Osteoblast (primary cell): Measurements from ENCODE around the gene XPOT. TPM values are rescaled to one million over a fixed set of nuclear protein-coding genes. Genes with fewer than 3 reads are reported as not detected.

Experiments
- DNase-seq: peaks from one replicate; pipeline ENCODE4 v3.0.0; 2011; ENCODE audit warnings: low spot score, mixed read lengths; ENCODE audit not compliant: insufficient read length; ENCODE audit errors: missing footprints
- H2AFZ ChIP-seq: 2 replicates; pipeline ENCODE4 v1.6.0; 2011; ENCODE audit warnings: mild to moderate bottlenecking, low read length
- H3K27ac ChIP-seq: 2 replicates; pipeline ENCODE4 v1.5.1; 2011; ENCODE audit warnings: mild to moderate bottlenecking, low read depth, low read length, moderate library complexity
- H3K27me3 ChIP-seq: 2 replicates; pipeline ENCODE4 v1.6.0; 2012; ENCODE audit warnings: mild to moderate bottlenecking, control low read depth, inconsistent platforms, low read length, moderate library complexity; ENCODE audit not compliant: insufficient read depth
- H3K36me3 ChIP-seq: 2 replicates; pipeline ENCODE4 v1.5.1; 2011; ENCODE audit warnings: mild to moderate bottlenecking, low read length, control low read depth, moderate library complexity; ENCODE audit not compliant: insufficient read depth
- H3K4me1 ChIP-seq: 2 replicates; pipeline ENCODE4 v1.5.1; 2011; ENCODE audit warnings: mild to moderate bottlenecking, low read length, control low read depth, moderate library complexity; ENCODE audit not compliant: insufficient read depth
- H3K4me2 ChIP-seq: 2 replicates; pipeline ENCODE4 v1.6.0; 2011; ENCODE audit warnings: mild to moderate bottlenecking, low read length; ENCODE audit not compliant: insufficient read depth
- H3K4me3 ChIP-seq: fragments of 200-600 bp; sonication (generic); 3 replicates; pipeline ENCODE4 v1.5.1; 2012; ENCODE audit warnings: mild to moderate bottlenecking, low read length, inconsistent platforms; ENCODE audit not compliant: insufficient read depth
- H3K79me2 ChIP-seq: 2 replicates; pipeline ENCODE4 v1.6.0; 2012; ENCODE audit warnings: mild to moderate bottlenecking, low read length, control low read depth, inconsistent platforms; ENCODE audit not compliant: insufficient read depth
- H3K9me3 ChIP-seq: 2 replicates; pipeline ENCODE4 v1.5.1; 2011; ENCODE audit warnings: low read depth, low read length, control low read depth
- H4K20me1 ChIP-seq: 2 replicates; pipeline ENCODE4 v1.6.0; 2012; ENCODE audit warnings: mild to moderate bottlenecking, low read length, control low read depth; ENCODE audit not compliant: insufficient read depth
- CTCF ChIP-seq: IDR thresholded peaks from 2 replicates; pipeline ENCODE4 v1.5.1; 2011; ENCODE audit warnings: mild to moderate bottlenecking, low read depth, low read length, moderate library complexity; ENCODE audit errors: extremely low read depth
- total RNA-seq: library from RNA; depleted of rRNA; stranded (reverse); fragments of >200 nt; gene quantifications from 2 replicates; pipeline ENCODE4 v1.2.3, GENCODE V29; 2012

Gene XPOT
- total RNA-seq, 1 donor: 217 TPM

- Histone ChIP-seq H3K4me3 (no peak overlapping the region), H3K79me2 (peaks cover 36% of the 10 kb centered on the region), H2AFZ (no peak overlapping the region), H3K36me3 (peaks cover 37% of the 10 kb centered on the region), H4K20me1 (peaks cover 4% of the 10 kb centered on the region), H3K27me3 (no peaks in the 10 kb centered on the region), H3K4me1 (peaks cover 49% of the 10 kb centered on the region), H3K27ac (peak overlapping the region; percentile 93), H3K4me2 (peak overlapping the region; percentile 25), H3K9me3 (no peaks in the 10 kb centered on the region)
- TF ChIP-seq CTCF: no peak
- DNase-seq: no peak
These were observed 57.6 kb downstream of the XPOT start for GRCh38 chr12:64461634-64462414.

- Histone ChIP-seq H3K4me1 (peaks cover 23% of the 10 kb centered on the region), H3K36me3 (peaks cover 67% of the 10 kb centered on the region), H3K4me2 (no peak overlapping the region), H3K9me3 (no peaks in the 10 kb centered on the region), H4K20me1 (peaks cover 8% of the 10 kb centered on the region), H3K27me3 (no peaks in the 10 kb centered on the region), H3K79me2 (peaks cover 10% of the 10 kb centered on the region), H3K27ac (no peak overlapping the region), H2AFZ (no peak overlapping the region), H3K4me3 (no peak overlapping the region)
- no peak for TF ChIP-seq CTCF
- DNase-seq: no peak
These were observed 62.0 kb downstream of the XPOT start for GRCh38 chr12:64466178-64466577.

GRCh38 chr12:64468966-64469365 is 64.8 kb downstream of the XPOT start:
- Histone ChIP-seq H3K4me2 (no peak overlapping the region), H3K9me3 (no peaks in the 10 kb centered on the region), H2AFZ (no peak overlapping the region), H3K27me3 (no peaks in the 10 kb centered on the region), H3K27ac (no peak overlapping the region), H3K36me3 (peaks cover 72% of the 10 kb centered on the region), H3K79me2 (peaks cover 23% of the 10 kb centered on the region), H3K4me1 (no peaks in the 10 kb centered on the region), H4K20me1 (peaks cover 6% of the 10 kb centered on the region), H3K4me3 (no peak overlapping the region)
- no peak for TF ChIP-seq CTCF
- no peak for DNase-seq

DNA sequence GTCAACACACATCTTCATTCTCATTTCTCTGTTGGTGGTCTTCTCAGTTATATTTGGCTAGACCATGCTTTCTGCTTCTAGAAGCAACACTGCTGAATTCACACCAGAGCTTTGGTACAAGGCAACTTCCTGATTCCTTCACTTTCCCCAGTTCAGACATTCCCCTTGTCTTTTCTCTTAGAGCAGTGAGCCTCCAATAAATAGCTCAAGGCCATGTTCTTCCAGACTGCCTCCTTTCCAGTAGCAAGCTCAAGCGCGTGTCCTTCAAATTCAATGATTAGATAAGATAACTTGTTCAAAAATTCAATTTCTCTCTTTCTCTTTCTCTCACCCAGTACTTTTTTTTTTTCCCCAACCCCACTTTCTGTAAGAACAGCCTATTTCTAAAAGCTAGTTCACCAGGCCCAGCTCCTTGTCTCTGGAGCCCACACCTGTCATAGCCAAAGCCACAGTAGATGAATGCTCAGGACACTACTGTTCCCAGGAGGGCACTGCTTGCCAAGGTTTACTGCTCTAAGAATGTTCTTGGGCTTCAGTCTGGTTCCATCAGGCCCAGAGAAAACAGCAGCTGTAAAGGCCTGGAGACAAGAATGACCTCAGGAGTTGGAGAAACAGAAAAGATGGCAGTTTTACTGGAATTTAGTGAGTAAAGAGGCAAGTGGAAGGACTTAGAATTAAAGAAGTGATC is 65.4 kb downstream of the XPOT start:
- DNase-seq: no peak
- Histone ChIP-seq H3K36me3 (peaks cover 72% of the 10 kb centered on the region), H3K9me3 (no peaks in the 10 kb centered on the region), H3K27ac (no peak overlapping the region), H3K27me3 (no peaks in the 10 kb centered on the region), H3K4me2 (no peak overlapping the region), H2AFZ (no peak overlapping the region), H3K79me2 (peaks cover 28% of the 10 kb centered on the region), H3K4me3 (no peak overlapping the region), H3K4me1 (no peaks in the 10 kb centered on the region), H4K20me1 (peaks cover 6% of the 10 kb centered on the region)
- TF ChIP-seq CTCF: no peak
